Stomach (tissue), 9 donors: Measurements from ENCODE around the gene NEURL3. TPM values are rescaled to one million over a fixed set of nuclear protein-coding genes. Genes with fewer than 3 reads are reported as not detected.

ENCODE experiments used
- DNase-seq, 2 donors: peaks; one replicate each; pipeline versions ENCODE4 v3.0.0 to v3.0.0-alpha.2; 2013 to 2019
- H3K27ac ChIP-seq, 5 donors: fragments of 200-600 bp in 4 of 5; sonication (generic) in 4 of 5; one replicate each; pipeline ENCODE4 v1.5.1; 2013 to 2019; ENCODE audit warnings: mild to moderate bottlenecking in 1 of 5, moderate library complexity in 1 of 5
- H3K27me3 ChIP-seq, 3 donors: fragments of 200-600 bp; sonication (generic); one replicate each; pipeline ENCODE4 v1.5.1; 2017 to 2019; ENCODE audit warnings: mixed run types in 1 of 3
- H3K36me3 ChIP-seq, 4 donors: fragments of 200-600 bp; sonication (generic); 1 replicate in 3 of 4; 2 replicates in 1 of 4; pipeline ENCODE4 v1.5.1; 2016 to 2019
- H3K4me1 ChIP-seq, 4 donors: fragments of 200-600 bp; sonication (generic); one replicate each; pipeline ENCODE4 v1.5.1; 2016 to 2019
- H3K4me3 ChIP-seq, 4 donors: fragments of 200-600 bp; sonication (generic) in 3 of 4; one replicate each; pipeline ENCODE4 v1.5.1; 2016 to 2019; ENCODE audit warnings: mild to moderate bottlenecking in 1 of 4
- H3K9me3 ChIP-seq, 4 donors: fragments of 200-600 bp; sonication (generic); one replicate each; pipeline ENCODE4 v1.5.1; 2016 to 2019
- CTCF ChIP-seq, 7 experiments: fragments of 450-650 bp in 4 of 7; fragments of 200-600 bp in 3 of 7; sonication (generic) in 3 of 7; IDR thresholded peaks; one replicate each; pipeline ENCODE4 v1.5.1; 2016 to 2019; ENCODE audit warnings: antibody characterized with exemption in 7 of 7, control low read depth in 2 of 7, mild to moderate bottlenecking in 1 of 7
- EP300 ChIP-seq: sonication (generic); formaldehyde crosslinking; IDR thresholded peaks from one replicate; pipeline ENCODE4 v1.6.1; 2017; ENCODE audit warnings: antibody characterized with exemption
- POLR2A ChIP-seq, 4 donors: fragments of 450-650 bp; IDR thresholded peaks; one replicate each; pipeline ENCODE4 v1.6.1; 2016; ENCODE audit warnings: antibody characterized with exemption in 4 of 4, control low read depth in 2 of 4, mild to moderate bottlenecking in 1 of 4, moderate library complexity in 1 of 4
- POLR2AphosphoS5 ChIP-seq, 3 donors: sonication (generic); formaldehyde crosslinking; IDR thresholded peaks; one replicate each; pipeline ENCODE4 v1.6.1; 2016; ENCODE audit warnings: antibody characterized with exemption in 3 of 3
- WGBS, 5 donors: extraction: QIAGEN DNeasy Blood & Tissue Kit in 3 of 5; methylation state at CpG; one replicate each; pipeline versions ENCODE4 v1.1.5 to v1.1.7; 2013 to 2018; 5-methylcytosine and 5-hydroxymethylcytosine counted together
- intact Hi-C: fragments of 100-400 bp; cut with DNase I; formaldehyde crosslinking; loops from one replicate; pipeline ENCODE4 v1.15.1; 2023; ENCODE audit warnings: low total_unique reads
- polyA plus RNA-seq, 3 donors: library from polyadenylated mRNA; stranded (reverse); fragments of 200-250 nt; gene quantifications; one replicate each; pipeline ENCODE4 v1.2.3, GENCODE V29; 2013
- total RNA-seq, 5 donors: library from RNA; depleted of rRNA; stranded (reverse); fragments of >200 nt; gene quantifications; one replicate each; pipeline versions ENCODE4 v1.1.0 to v1.2.3, GENCODE V29; 2014 to 2016
- donor health status: healthy with polysubstance abuse.
- donor health status: Bipolar disorder and iron deficiency.
- donor health status: healthy.

Gene NEURL3
- total and polyA plus RNA-seq, 8 donors: 0.50 to 12.7 (median 1.6) TPM; not detected in 4

DNA sequence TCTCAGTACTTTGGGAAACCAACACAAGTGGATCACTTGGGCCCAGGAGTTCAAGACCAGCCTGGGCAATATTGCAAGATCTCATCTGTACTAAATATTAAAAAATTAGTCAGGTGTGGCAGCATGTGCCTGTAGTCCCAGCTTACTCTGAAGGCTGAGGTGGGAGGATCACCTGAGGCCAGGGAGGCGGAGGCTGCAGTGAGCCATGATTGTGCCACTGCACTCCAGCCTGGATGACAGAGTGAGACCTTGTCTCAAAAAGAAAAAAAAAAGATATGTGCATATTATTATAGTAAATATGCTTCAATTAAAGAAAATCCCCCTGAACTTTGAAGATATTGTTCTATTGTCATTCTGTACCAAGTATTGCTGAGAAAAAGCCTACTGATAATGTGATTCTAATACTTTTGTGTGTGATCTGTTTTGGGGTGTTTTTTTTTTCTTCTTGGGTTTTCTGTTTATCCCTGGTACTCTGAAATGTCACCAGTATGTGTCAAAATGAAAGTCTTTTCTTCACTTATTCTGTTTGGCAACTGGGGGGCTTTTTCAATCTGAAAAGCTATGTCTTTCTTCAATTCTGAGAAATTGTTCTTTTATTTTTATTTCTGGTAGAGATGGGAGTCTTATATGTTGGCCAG lies 13.2 kb downstream of the NEURL3 start:
- intact Hi-C loops: no loop called here
- Histone ChIP-seq H3K4me3 (no peak overlapping the region), H3K27ac (no peak overlapping the region), H3K27me3 (peaks cover 0 to under 1% (median 0%) of the 10 kb centered on the region in 3 donors), H3K4me1 (peaks cover 0 to 2% (median 0%) of the 10 kb centered on the region in 4 donors), H3K9me3 (peaks cover 0 to 23% (median 11%) of the 10 kb centered on the region in 4 donors), H3K36me3 (no peaks in the 10 kb centered on the region)
- no peak for DNase-seq
- WGBS, 5 donors: 89 to 100% (median 100%) methylated on average over 1 of the region's 1 CpG
- TF ChIP-seq POLR2A (IDR thresholded peaks at IDR 0.05) (no peak), CTCF (IDR thresholded peaks at IDR 0.05) (no peak), POLR2AphosphoS5 (IDR thresholded peaks at IDR 0.05) (no peak), EP300 (no peak)

GRCh38 chr2:96489663-96490062 lies 15.5 kb downstream of the NEURL3 start:
- H3K9me3 ChIP-seq: peaks cover 0 to 11% (median 5%) of the 10 kb centered on the region in 4 donors
- no peak for DNase-seq
- no peaks in the 10 kb centered on the region for H3K36me3 ChIP-seq
- no peaks in the 10 kb centered on the region for H3K27me3 ChIP-seq
- H3K4me1 ChIP-seq: peaks cover 5 to 19% (median 12%) of the 10 kb centered on the region in 4 donors
- no peak overlapping the region for H3K4me3 ChIP-seq
- WGBS, 5 donors: 65 to 86% (median 71%) methylated on average over 1 of the region's 1 CpG
- no peak for TF ChIP-seq CTCF (IDR thresholded peaks at IDR 0.05)
- no peak for TF ChIP-seq POLR2A (IDR thresholded peaks at IDR 0.05)
- no peak for TF ChIP-seq POLR2AphosphoS5 (IDR thresholded peaks at IDR 0.05)
- TF ChIP-seq EP300: no peak
- intact Hi-C loops: no loop called here
- H3K27ac ChIP-seq: no peak overlapping the region

DNA sequence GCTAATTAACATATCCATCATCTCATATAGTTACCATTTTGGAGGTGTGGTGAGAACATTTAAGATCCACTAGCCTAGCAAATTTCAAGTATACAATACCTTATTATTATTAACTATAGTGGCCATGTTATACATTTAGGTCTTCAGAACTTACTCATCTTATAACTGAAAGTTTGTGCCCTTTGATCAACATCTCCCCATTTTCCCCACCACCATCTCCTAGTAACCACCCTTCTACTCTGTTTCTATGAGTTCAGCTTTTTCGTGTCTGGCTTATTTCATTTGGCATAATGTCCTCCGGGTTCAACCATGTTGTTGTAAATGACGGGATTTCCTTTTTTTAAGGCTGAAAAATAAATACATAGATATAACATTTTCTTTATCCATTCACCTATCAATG lies 15.9 kb downstream of the NEURL3 start:
- DNase-seq: no peak
- Histone ChIP-seq H3K4me1 (peaks cover 5 to 19% (median 12%) of the 10 kb centered on the region in 4 donors), H3K9me3 (peaks cover 0 to 7% (median 3%) of the 10 kb centered on the region in 4 donors), H3K27me3 (no peaks in the 10 kb centered on the region), H3K4me3 (no peak overlapping the region), H3K36me3 (no peaks in the 10 kb centered on the region), H3K27ac (no peak overlapping the region)
- intact Hi-C loops: no loop called here
- 77 to 89% (median 88%) methylated on average over 3 of the region's 3 CpGs for WGBS, 5 donors
- TF ChIP-seq POLR2A (IDR thresholded peaks at IDR 0.05): no peak

GRCh38 chr2:96486696-96487095 lies 18.5 kb downstream of the NEURL3 start:
- peak overlapping the region; percentile 38 to 46 (median 44) for H3K4me3 ChIP-seq

More at GRCh38 chr2:96486696-96487095, 18.5 kb downstream of the NEURL3 start:
- Histone ChIP-seq H3K9me3 (no peaks in the 10 kb centered on the region), H3K27me3 (no peaks in the 10 kb centered on the region), H3K27ac (peak overlapping the region in 4 of 5 donors; percentile 80 to 85 (median 84)), H3K4me1 (peaks cover 5 to 19% (median 12%) of the 10 kb centered on the region in 4 donors), H3K36me3 (no peaks in the 10 kb centered on the region)
- 55 to 67% (median 59%) methylated on average over 3 of the region's 3 CpGs for WGBS, 5 donors
- no peak for DNase-seq
- TF ChIP-seq EP300 (no peak), CTCF (IDR thresholded peaks at IDR 0.05) (no peak), POLR2AphosphoS5 (IDR thresholded peaks at IDR 0.05) (no peak)
- intact Hi-C loops: no loop called here
